Inflammatory macrophage treated with lipopolysaccharide for 4 hours (primary cell): Measurements from ENCODE around the gene CDK5.

Source experiments
- DNase-seq: peaks from one replicate; pipeline ENCODE4 v3.0.0-alpha.2; 2020

Gene CDK5

GRCh38 chr7:151086802-151087244 is 29.1 kb upstream of the CDK5 start:
- DNase-seq, result peak; percentile 16

- DNase-seq, result peak; percentile 87
These were observed 28.3 kb upstream of the CDK5 start, which contains the start of gene AGAP3 for GRCh38 chr7:151085691-151086620. TSS of gene AGAP3 (plus strand) at chr7:151086475. CDS start at chr7:151086742, 267 bp downstream.

DNA sequence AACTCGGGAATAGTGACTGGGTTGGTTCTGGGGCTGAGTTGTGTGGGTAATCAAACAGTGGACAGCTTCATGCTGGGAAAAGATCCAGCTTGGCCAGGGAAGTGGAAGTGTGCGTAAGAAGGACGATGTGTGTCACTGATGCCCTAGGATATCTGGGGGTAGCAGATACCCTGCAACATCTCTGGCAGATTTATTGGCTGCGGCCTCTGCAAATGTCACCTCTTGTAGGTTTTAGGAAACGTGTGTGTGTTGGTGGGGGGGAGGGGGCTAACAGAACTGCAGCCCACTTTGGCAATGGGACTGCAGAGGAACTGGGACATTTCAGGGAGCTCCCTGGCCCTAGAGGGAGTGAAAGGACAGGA is 27.6 kb upstream of the CDK5 start:
- no peak for DNase-seq

- no peak for DNase-seq
These were observed 26.1 kb upstream of the CDK5 start for GRCh38 chr7:151083824-151084160.

DNA sequence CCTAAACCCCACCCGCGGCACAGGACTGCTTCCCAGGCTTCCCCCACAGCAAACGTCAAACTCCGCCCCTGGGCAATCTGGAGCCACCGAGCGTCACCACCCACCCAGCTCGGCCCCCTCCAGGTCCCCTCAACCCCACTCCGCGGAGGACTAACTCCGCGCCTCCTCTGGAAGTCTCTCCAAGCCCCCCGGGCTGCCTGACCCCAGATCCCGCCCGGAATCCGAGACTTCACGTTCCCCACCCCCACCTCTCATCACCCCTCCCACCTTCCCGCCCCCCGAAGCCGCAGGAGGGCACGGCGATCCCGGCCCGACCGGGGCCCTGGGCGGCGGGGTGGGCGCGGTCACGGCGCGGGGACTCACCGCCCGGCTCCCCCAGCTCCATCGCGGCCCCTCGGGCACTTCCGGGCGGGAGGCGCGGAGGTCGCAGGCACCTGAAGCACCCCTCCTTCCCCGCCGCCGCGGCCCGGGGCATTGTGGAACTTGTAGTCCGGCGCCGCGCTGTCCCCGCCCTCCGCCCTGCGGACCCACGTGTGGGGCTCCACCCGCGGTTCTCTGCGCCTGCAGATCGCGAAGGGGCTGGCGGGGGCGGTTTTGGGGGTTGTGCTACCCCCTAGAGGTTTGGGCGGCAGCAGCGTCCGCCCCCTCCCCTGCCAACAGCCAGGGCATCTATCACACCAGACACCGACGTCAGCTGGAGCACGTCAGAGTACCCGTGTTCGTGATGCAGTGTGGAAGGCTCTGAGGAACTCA is 25.6 kb upstream of the CDK5 start, which contains the start of gene TMUB1:
Gene TMUB1 (minus strand): TSS at position 423 of the 753 bp plus-strand sequence. CDS start 930 bp downstream, outside the sequence.
- DNase-seq, result peak; percentile 67

- no peak for DNase-seq
These were observed 24.7 kb upstream of the CDK5 start for GRCh38 chr7:151082141-151083070.

DNA sequence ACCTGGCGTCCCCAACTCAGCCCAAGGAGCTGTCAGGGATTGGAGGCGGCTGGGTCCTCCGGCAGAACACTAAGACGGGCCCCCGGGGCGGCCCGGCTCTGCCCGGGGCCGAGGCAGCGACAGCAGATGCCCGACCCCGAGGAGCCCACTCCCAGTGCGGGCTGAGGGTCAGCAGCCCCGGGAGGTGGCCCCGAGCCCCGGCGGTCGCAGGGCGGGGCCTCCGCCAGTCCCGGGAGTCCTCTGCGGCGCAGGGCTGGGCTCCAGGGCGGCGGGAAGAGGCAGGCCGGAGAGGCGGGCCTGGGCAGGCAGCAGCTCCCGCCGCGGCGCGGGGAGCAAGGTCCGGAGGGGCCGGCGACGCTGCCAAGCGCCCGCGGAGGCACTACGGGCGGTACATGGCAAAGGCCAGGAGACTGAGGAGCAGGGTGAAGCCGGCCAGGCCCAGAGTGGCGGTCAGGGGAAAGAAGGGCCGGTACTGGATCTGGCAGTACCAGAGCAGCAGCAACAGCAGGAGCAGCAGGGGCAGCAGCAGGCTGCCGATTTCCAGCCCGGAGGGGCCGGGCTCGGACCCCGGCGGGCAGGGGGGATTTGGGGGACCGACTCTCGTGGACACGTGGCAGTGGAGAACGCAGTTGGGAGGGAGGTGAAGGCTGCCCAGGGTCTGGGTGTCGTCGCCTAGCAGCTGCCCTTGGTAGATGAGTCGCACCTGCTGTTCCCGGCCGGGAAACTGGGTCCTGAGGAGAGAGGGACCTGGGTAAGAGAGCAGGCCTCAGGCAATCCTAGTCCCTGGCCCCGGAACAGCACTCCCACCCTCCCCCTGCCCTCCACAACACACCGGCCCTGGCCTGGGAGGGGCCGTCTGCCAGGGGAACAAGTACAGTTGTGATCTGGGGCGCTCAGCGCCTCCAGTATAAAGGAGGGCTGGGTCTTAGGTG is 23.7 kb upstream of the CDK5 start:
- no peak for DNase-seq

DNA sequence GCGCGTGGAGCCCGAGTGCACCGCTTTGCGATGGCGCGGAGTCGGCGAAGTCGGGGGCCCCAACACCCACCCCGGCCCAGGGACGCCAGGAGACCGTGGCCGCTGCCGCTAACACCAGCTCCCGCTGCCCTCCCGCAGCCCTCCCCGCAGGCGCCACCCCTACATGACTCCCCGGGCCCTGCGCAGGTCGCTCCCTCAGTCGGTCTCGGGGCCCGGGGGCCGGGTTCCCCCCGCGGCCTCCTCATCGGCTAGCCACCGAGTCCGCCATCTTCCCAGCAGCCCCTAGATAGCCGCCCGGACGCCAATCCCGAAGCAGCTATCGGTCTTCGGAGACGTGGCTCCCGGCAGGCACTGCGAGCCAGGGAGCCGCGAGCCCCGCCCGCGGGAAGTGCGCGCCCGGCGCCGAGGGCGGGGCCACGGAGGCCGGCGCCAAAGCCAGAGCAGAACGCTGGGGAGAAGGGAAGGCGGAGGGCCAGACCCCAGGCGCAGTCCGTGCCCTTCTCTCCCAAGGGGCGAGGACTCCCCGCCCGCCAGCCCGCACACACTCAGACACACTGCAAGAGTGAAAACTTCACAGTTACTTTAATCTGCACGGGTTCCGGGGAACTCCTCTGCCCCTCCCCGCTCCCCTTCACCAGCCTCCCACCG is 22.9 kb upstream of the CDK5 start, which contains the start of gene FASTK:
Gene FASTK (minus strand): TSS at position 288 of the 648 bp plus-strand sequence. CDS start 43 bp downstream, at position 245.
- peak; percentile 93 for DNase-seq

DNA sequence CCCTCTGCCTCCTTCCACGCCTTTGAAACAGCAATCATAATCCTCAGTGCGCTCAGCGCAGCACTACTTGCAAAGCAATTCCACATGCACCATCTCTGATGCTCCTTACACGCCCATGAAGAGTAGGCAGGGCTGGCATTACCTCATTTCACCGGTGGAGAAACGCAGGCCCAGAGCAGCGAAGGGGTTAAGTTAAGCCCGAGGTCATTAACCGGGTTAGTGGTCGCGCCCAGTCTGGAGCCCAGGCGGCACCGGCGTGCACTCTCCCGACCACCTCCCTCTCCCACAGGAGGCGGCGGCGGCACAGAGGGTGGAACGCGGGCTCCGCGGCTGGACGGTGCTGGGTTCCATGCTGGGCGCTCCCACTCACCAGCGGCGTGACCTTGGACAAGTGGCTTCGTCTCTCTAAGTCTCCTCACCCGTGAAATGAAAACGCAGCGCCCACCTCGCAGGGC is 22.4 kb upstream of the CDK5 start:
- no peak for DNase-seq

- DNase-seq, result no peak
These were observed 21.7 kb upstream of the CDK5 start for GRCh38 chr7:151079199-151079910.

DNA sequence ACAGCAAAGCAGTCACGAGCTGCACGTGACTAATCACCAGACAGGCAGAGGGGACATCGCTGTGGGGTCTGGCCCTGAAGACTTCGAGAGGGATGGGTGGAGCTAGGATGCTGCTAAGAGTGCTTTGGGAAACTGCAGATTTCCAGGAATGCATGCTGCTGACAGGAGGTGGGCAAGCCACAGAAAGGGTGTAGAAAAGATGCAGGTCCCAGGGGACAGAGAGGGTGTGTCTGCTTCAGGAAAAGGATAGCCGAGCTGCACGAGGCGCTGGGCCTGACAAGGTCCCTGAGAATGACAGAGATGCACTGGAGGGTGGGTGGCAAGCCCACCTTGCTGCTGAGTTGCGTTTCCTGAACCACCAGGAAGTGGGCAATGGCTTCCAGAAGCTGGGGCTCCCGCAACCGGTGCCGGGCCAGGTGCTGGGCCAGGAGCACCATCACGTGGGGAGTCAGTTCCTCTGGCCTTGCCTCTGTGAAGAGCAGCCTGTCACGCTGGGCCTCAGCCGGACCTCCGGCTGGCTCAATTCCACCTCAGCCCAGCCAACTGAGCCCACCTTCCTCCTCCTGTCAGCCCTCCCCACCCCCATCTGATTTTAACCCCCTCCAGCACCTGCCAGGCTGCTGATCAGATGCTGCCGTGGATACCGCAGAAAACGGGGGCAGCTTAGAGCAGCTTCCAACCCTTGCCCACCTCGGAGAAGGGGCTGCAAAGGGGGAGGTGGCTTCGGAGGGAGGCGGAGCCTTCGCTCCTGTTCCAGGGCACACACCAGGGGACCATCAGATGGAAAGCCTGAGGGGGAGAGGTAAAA is 20.7 kb upstream of the CDK5 start:
- DNase-seq, result no peak

DNA sequence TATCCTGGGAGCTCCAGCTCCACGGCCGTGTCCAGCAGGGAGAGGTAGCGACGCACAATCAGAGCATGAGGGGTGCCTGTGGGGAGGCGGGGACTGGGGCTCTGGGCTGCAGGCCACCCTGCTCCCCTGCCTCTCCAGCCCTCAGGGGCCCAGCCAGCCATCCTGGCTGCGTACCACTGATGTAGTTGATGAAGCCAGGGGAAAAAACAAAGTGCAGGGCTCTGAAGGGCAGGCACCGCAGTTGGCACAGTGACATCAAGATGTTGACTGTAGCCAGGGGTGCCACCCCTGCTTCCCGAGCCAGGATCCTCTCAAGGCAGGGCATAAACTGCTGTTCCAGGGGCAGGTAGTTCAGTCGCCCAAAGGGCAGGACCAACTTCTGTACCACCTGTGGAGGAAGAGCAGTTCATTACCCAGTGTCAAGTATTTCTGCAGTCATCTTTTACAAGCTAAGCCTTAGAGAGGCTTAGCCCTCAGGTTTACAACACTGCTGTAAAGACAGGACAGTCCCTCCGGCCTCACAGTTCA is 20.1 kb upstream of the CDK5 start:
- DNase-seq, result no peak

DNA sequence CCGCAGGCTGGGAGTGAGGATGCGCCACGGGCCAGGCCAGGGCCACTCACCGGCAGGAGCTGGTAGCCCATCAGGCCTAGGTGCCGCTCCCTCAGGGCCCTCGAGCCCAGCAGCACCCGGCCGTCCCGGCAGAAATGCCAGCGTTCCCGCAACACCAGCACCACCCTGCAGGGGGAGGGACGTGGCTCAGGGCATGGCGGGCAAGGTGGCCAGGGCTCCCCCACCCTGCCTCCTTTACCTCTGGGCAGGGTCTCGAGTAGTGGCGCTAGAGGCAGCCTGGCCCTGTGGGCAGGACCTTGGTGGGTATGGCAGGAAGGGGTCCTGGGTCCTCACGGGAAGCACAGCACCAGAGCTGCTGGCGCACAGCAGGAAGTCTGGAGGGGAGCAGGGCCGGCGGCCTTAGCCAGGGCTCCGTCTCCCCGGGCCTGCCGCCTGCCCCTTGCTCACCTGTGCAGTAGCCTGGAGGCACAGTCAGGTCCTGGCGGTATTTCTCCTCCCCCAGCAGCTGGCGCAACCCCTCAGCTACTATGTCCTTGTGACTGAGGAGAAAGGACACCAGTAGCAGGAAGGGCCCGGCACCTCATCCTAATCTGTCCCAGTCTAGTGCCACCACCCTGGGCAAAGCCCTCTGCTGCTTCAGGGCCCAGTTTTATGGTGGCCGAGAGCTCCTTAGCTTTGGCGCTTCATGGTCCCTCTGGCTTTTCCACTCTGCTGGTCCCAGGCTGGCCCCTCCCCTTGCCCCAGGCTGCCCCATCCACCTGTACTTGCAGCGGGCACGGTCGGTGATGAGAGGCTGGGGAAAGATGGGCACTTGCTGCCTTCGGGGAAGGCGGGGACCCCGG is 19.4 kb upstream of the CDK5 start:
- no peak for DNase-seq

- no peak for DNase-seq
These were observed 18.3 kb upstream of the CDK5 start for GRCh38 chr7:151075978-151076426.

- no peak for DNase-seq
These were observed 17.9 kb upstream of the CDK5 start for GRCh38 chr7:151075662-151075971.

GRCh38 chr7:151074817-151075661 is 17.3 kb upstream of the CDK5 start:
- no peak for DNase-seq

GRCh38 chr7:151073990-151074389 is 16.3 kb upstream of the CDK5 start:
- no peak for DNase-seq
